K562 treated with DMSO at 1 percent for 12 hours (cell line): ENCODE results near the gene EPS15. TPM values are rescaled to one million over a fixed set of nuclear protein-coding genes. Genes with fewer than 3 reads are reported as not detected.

Source experiments
- total RNA-seq: library from RNA; unstranded; fragments of 300-600 nt; gene quantifications from 2 replicates; pipeline ENCODE4 v1.2.3, GENCODE V29; 2022; ENCODE audit not compliant: insufficient read depth

EPS15 gene
- total RNA-seq = 11.4 and 49.7 TPM in 2 replicates

DNA sequence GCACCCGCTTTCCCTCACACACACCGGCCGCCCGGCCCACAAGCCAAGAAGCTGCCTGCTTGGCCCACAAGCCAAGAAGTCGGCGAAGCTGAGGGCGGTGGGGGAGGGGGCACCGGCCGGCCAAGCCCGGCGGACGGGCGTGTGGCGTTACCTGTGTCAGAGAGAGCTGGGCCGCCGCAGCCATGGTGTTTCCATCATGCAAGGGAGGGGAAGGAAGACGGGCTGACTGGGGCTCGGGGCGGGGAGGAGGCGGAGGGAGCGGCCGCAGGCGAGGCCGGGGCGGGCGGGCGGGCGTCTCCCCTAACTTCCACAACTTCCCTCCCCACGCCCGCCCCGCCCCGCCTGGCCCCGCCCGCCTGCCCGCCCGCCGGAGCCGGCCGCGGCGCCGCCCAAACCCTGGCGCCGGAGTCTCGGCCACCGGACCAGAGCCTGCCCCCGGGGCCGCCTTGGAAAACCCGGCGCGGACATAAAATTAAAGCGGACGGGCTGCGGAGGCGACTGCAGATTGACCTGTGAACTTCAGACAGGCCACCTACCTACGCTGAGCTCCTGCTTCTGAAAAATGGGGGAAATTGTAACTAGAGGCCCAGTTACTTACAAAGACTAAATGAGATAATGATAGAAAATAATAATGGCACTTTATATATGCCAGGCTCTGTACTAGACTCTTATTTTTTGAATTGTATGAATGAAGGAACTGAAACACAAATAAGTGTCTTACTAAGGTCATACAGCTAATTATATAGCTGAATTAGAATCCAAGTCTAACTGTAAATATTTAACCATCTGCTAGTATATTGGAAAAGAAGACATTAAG lies at the start of gene EPS15:
EPS15 (minus strand) TSS at position 219 of the 817 bp plus-strand sequence; CDS start at position 184, 35 bp downstream.

GRCh38 chr1:51330331-51331201 lies 188.5 kb downstream of the EPS15 start, which contains the start of gene TTC39A:
TTC39A (minus strand) TSS chr1:51330562; CDS start chr1:51330477, 85 bp downstream.

Other genes with a start within 250 kb of the EPS15 start
- 1.2 and 1.3 TPM in 2 replicates for gene TTC39A, start 188.7 kb downstream of the EPS15 start, total RNA-seq
- 54.6 and 137 TPM in 2 replicates for gene OSBPL9, start 97.8 kb upstream of the EPS15 start, total RNA-seq